ENCODE data around the gene LMOD1.
"Not testable (repeated sequence)": the region's sequence is repeated elsewhere in the genome, so short reads cannot be mapped to it uniquely, and the experiment has no call there.

The LMOD1 gene

GRCh38 chr1:201945863-201946223 lies 505 bp downstream of the LMOD1 start:
- no peak for DNase-seq (ENCODE audit: low read depth)

GRCh38 chr1:201945157-201945556 lies 1.2 kb downstream of the LMOD1 start:
- no peak for DNase-seq (ENCODE audit: low read depth)

- no peak for DNase-seq (ENCODE audit: low read depth)
Observed at GRCh38 chr1:201944639-201945038, 1.7 kb downstream of the LMOD1 start.

- no peak for DNase-seq (ENCODE audit: low read depth)
Observed at GRCh38 chr1:201944002-201944401, 2.3 kb downstream of the LMOD1 start.

- no peak for DNase-seq (ENCODE audit: low read depth)
Observed at GRCh38 chr1:201942129-201942495, 4.2 kb downstream of the LMOD1 start.

GRCh38 chr1:201941420-201942128 lies 4.8 kb downstream of the LMOD1 start:
- no peak for DNase-seq (ENCODE audit: low read depth)

GRCh38 chr1:201940316-201940715 lies 6.0 kb downstream of the LMOD1 start:
- DNase-seq (ENCODE audit: low read depth), result not testable (repeated sequence)

GRCh38 chr1:201939574-201939973 lies 6.8 kb downstream of the LMOD1 start:
- no peak for DNase-seq (ENCODE audit: low read depth)

- DNase-seq (ENCODE audit: low read depth), result no peak
Observed at GRCh38 chr1:201939148-201939547, 7.2 kb downstream of the LMOD1 start.

GRCh38 chr1:201938440-201939035 lies 7.8 kb downstream of the LMOD1 start:
- DNase-seq (ENCODE audit: low read depth), result no peak

GRCh38 chr1:201937624-201938213 lies 8.6 kb downstream of the LMOD1 start:
- peak; percentile 55 for DNase-seq (ENCODE audit: low read depth)

GRCh38 chr1:201933840-201934430 lies 12.4 kb downstream of the LMOD1 start:
- no peak for DNase-seq (ENCODE audit: low read depth)

GRCh38 chr1:201930803-201931202 lies 15.5 kb downstream of the LMOD1 start:
- DNase-seq (ENCODE audit: low read depth), result no peak

GRCh38 chr1:201930137-201930536 lies 16.2 kb downstream of the LMOD1 start:
- no peak for DNase-seq (ENCODE audit: low read depth)

GRCh38 chr1:201928266-201928665 lies 18.1 kb downstream of the LMOD1 start:
- no peak for DNase-seq (ENCODE audit: low read depth)

GRCh38 chr1:201925981-201926645 lies 20.2 kb downstream of the LMOD1 start:
- DNase-seq (ENCODE audit: low read depth), result no peak

- no peak for DNase-seq (ENCODE audit: low read depth)
Observed at GRCh38 chr1:201925301-201925567, 21.1 kb downstream of the LMOD1 start.

GRCh38 chr1:201921952-201922558 lies 24.3 kb downstream of the LMOD1 start:
- no peak for DNase-seq (ENCODE audit: low read depth)

GRCh38 chr1:201918343-201918742 lies 28.0 kb downstream of the LMOD1 start:
- no peak for DNase-seq (ENCODE audit: low read depth)

- peak; percentile 63 for DNase-seq (ENCODE audit: low read depth)
Observed at GRCh38 chr1:201917362-201918033, 28.9 kb downstream of the LMOD1 start.

GRCh38 chr1:201916649-201917249 lies 29.6 kb downstream of the LMOD1 start:
- peak; percentile 66 for DNase-seq (ENCODE audit: low read depth)
